ENCODE results near the gene ELL. TPM values are rescaled to one million over a fixed set of nuclear protein-coding genes. Genes with fewer than 3 reads are reported as not detected.
A peak's percentile ranks its signal among the peaks of the same experiment; 100 is the strongest.

The ELL gene
- total RNA-seq, 1 donor, result 19.9 TPM

DNA sequence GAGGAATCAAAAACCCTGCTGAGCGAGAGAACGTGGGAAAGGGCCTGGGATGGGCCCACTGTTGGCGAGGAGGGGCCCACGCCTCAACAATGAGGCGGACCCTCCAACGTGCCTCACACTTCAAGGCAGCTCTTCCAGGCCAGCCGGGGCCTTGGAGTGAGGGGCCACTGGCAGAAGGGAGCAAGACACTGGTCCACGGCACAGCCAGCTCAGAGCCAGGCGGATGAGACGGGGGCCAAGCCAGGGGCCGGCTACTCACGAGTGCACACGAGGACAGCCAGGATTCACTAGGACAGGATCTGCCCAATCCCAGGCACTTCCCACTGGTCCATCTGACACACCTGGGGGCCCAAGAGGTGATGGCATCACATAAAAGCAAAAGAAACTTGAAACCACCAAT, 20.5 kb downstream of the ELL start:
- TF ChIP-seq, protein P1, sequence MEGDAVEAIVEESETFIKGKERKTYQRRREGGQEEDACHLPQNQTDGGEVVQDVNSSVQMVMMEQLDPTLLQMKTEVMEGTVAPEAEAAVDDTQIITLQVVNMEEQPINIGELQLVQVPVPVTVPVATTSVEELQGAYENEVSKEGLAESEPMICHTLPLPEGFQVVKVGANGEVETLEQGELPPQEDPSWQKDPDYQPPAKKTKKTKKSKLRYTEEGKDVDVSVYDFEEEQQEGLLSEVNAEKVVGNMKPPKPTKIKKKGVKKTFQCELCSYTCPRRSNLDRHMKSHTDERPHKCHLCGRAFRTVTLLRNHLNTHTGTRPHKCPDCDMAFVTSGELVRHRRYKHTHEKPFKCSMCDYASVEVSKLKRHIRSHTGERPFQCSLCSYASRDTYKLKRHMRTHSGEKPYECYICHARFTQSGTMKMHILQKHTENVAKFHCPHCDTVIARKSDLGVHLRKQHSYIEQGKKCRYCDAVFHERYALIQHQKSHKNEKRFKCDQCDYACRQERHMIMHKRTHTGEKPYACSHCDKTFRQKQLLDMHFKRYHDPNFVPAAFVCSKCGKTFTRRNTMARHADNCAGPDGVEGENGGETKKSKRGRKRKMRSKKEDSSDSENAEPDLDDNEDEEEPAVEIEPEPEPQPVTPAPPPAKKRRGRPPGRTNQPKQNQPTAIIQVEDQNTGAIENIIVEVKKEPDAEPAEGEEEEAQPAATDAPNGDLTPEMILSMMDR (IDR thresholded peaks at IDR 0.05; ENCODE audit: insufficient read depth, low read depth, low read length), result no peak
- H3K4me3 ChIP-seq (ENCODE audit: low read depth, low read length), result no peak overlapping the region
- DNase-seq (ENCODE audit: low read depth), result no peak

DNA sequence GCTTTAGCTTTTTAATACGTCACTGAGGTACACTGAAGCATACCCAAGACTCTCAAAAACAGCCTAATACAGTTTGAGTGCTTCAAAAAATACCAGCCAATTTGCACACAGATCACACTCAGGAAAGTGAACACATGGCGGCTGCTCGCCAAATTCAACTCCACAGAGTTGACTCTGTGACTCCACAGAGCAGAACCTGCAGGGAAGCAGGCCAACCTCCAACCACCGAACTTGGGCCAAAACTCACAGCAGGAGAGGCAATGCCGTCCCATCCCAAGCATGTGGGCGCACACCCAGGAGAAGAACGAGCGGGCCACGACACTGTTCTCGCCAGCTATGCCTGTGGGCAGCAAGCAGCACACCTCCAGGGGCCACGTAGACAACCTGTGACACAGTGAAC, 21.1 kb downstream of the ELL start:
- no peak for DNase-seq (ENCODE audit: low read depth)

DNA sequence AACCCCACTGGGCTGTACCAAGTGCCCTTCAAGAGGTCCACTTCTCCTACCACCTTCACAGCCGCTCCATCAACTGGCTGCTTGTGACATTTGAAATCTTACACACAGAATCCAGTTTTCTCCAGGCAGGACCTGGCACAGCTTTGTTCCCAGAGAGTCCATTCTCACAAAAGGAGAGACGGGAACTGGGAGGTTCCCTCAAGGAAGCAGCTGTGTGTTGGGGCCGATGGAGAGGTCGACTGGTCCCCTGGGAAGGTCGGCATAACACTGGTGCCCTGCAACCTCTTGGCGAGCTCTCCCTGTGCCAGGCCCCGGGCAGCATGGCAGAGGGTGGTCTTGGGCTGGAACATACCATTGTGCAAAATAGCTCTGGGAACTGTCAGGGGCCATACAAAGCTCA, 21.5 kb downstream of the ELL start:
- DNase-seq (ENCODE audit: low read depth), result no peak
- TF ChIP-seq, protein P1 (IDR thresholded peaks at IDR 0.05; ENCODE audit: insufficient read depth, low read depth, low read length), result no peak
- no peak overlapping the region for H3K4me3 ChIP-seq (ENCODE audit: low read depth, low read length)

More for the DNA sequence above, 21.1 kb downstream of the ELL start:
- H3K4me3 ChIP-seq (ENCODE audit: low read depth, low read length), result no peak overlapping the region
- TF ChIP-seq, protein P1 (IDR thresholded peaks at IDR 0.05; ENCODE audit: insufficient read depth, low read depth, low read length), result no peak

DNA sequence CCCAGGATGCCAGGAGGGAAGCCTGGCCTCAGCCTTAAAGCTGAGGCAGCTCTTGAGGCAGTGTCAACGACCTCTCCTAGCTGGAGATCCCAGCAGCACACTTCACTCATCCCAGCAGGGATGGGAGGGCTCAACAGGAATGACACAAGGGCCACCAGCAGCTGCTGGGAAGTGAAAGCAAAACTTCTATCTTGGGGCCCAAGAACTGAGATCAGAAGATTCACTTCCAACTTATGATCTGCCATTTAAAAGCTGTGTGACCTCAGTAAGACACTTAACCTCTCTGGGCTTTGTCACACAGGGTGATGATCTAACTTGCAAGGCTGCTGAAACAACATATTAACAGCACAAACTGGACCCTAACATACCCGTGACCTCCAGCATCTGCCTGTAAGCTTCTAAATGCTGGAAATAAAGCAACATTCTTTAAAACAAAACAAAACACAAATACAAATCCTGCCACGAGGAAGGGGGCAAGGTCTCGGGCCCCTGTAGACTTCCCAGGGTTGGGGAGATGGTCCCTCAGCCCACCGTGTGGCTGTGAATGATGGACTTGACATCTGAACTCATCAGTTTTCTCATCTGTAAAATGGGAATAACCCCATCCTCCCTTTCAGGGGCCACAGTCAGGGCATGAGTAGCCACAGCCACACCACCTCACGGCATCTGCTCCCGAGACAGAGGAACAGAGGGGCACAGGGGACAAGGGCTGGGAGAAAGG, 22.7 kb downstream of the ELL start:
- TF ChIP-seq, protein P1 (IDR thresholded peaks at IDR 0.05; ENCODE audit: insufficient read depth, low read depth, low read length), result no peak
- no peak overlapping the region for H3K4me3 ChIP-seq (ENCODE audit: low read depth, low read length)
- peak; percentile 59 for DNase-seq (ENCODE audit: low read depth)

DNA sequence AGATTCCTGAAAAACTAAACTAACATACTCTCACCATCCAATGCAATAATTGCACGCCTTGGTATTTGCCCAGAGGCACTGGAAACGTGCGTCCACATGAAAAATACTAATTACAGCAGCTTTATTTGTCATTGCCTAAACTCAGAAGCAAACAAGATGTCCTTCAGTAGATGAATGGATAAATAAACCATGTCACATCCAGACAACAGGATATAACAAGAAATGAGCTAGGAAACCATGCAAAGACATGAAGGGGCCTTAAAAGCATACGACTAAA, 25.0 kb downstream of the ELL start:
- DNase-seq (ENCODE audit: low read depth), result no peak

DNA sequence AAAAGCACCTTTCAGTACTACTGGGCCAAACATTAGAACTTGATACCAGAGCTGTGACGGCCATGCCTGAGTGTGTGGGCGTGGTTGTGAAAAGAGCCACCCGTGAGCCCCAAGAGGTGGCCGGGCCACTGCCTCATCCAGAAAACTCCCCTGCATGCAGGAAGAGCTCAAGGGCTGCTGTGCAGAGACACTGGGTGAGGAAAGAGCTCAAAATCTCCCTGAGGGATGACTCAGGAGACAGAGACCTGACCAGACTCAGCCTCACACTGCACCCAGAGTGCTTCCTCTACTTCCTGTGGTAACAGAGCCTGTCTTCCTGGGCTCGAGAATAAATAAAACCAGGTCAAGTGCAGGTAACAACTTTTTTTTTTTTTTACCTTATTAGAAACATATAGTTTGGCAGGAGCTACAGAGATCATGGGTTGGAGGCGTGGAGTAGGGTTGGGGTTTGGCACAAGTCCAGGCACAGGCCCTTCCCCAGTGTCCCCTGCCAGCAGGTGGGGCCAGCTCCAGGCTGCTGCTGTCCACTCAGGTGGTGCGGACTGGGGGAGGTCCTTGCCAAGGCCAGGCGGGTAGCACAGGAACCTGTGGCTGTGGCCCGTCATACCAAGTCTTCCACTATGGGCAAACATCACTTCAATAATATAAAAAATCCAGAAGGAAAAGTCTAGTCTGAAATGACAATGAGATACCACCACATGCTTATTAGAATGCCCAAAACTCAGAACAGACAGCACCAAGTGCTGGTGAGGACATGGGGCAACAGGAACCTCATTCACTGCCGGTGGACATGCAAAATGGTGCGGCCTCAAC, 25.5 kb downstream of the ELL start:
- peak; percentile 79 for DNase-seq (ENCODE audit: low read depth)
- H3K4me3 ChIP-seq (ENCODE audit: low read depth, low read length), result no peak overlapping the region
- TF ChIP-seq, protein P1 (IDR thresholded peaks at IDR 0.05; ENCODE audit: insufficient read depth, low read depth, low read length), result no peak

More for the DNA sequence above, 25.0 kb downstream of the ELL start:
- TF ChIP-seq, protein P1 (IDR thresholded peaks at IDR 0.05; ENCODE audit: insufficient read depth, low read depth, low read length), result no peak
- H3K4me3 ChIP-seq (ENCODE audit: low read depth, low read length), result no peak overlapping the region

Measured in fibroblast of villous mesenchyme (primary cell).